GM21515 (cell line): ENCODE data around the gene ORAI2.
"Not testable (repeated sequence)": the region's sequence is repeated elsewhere in the genome, so short reads cannot be mapped to it uniquely, and the experiment has no call there.

Experiments used
- ATAC-seq: cut with Tn5 transposase; IDR thresholded peaks from one replicate; pipeline ENCODE4 v1.9.1; 2021; ENCODE audit not compliant: unreplicated experiment

Gene ORAI2

GRCh38 chr7:102494473-102495149 lies 61.2 kb downstream of the ORAI2 start:
- peak; percentile 70 for ATAC-seq

- ATAC-seq = not testable (repeated sequence)
Measured at GRCh38 chr7:102496861-102497260, 63.5 kb downstream of the ORAI2 start.

- ATAC-seq = not testable (repeated sequence)
Measured at GRCh38 chr7:102497308-102497707, 63.9 kb downstream of the ORAI2 start.

DNA sequence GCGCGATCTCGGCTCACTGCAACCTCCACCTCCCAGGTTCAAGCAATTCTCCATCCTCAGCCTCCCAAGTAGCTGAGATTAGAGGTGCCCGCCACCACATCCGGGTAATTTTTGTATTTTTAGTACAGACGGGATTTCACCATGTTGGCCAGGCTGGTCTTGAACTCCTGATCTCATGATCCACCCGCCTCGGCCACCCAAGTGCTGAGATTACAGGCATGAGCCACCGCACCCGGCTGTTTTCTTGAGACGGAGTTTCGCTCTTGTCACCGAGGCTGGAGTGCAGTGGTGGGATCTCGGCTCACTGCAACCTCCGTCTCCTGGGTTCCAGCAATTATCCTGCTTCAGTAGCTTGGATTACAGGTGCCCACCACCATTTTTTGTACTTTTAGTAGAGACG lies 64.9 kb downstream of the ORAI2 start:
- ATAC-seq = not testable (repeated sequence)

- ATAC-seq = not testable (repeated sequence)
Measured at GRCh38 chr7:102503141-102503540, 69.8 kb downstream of the ORAI2 start.

DNA sequence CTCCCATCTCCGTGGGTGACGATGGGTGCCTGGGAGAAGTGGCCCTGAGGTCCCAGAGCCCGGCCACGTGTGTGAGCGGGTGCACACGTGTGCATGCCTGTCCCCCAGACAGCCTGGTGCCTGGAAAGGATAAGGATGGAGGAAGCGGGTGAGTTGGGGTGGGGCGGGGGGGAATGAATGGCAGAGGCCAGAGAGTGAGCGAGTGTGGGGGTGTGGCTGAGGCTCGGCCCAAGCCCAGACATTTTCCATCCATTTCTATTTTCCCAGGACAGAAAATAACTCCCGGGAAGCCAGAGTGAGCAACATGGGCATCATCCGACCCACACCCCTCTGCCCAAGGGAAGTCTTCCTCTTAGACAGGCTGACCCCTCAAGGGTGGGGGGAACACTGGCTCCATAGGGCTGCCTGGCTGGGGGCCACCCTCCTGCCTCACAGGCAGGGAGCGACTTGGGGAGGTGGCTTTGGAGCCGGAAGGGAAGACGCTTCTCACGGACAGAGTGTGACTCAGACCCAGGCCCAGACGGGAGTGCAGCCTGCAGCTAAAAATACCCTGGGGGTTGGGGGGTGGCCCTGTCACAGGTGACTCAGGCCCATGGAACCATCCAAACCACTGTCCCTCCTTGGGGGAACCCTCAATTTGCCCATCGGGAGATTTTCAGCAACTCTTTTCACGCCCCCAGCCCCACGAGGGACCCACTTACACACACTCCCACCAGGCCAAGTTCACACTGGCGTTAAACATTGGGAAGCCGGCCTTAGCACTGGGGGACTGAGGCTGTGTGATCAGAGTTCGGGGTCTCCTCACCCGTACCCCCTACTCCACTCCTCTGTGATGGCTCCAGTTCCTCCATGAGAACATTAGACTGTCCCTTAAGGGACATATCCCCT lies 72.2 kb downstream of the ORAI2 start:
- not testable (repeated sequence) for ATAC-seq
